ENCODE measurements around the gene SCNN1A. TPM values are rescaled to one million over a fixed set of nuclear protein-coding genes. Genes with fewer than 3 reads are reported as not detected.

SCNN1A gene
- total RNA-seq, 5 donors from 2014 or later (not counting 1 experiment from before 2014, with no cell fraction given), result 1.0 to 3.4 (median 2.6) TPM

DNA sequence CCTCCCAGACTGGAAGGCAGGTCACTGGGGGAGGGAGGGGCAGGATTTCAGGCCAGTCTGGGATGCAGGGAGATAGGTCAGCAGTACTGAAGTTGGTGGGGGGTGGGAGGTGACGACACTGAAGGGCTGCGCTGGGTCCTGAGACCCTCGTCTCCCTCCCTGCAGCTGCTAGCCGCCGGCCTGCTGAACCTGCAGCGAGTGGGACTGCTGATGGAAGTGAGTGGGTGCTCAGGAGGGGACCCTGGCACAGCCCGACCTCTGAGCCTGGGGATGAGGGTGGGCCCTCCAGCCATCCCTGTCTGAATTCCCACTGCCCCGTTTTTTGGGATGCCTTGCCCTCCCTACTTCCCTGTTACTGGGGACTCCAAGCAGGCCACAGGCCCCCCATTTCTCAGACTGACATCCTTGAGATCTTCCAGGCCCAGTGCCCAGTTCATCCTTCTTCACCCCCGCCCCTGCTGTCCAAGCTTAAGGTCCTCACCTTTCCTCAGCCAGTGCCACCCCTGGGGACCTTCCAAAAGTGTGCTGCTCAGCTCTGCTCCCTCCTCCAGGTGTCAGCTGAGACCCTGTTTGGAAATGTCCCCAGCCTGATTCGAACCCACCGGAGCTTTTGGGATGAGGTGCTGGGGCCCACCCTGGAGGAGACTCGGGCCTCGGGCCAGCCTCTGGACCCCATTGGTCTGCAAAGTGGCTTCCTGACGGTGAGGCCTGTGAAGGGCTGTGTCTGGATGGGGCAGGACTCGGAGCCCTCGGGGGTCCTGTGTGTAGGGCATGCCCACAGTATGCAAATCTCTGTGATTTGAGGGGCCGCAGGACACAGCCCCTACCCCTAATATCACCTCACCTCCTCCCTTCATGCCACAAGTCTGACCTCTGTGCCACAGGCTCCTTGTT is 59.4 kb downstream of the SCNN1A start:
- ATAC-seq (replicated peaks in 1 of 4), result no peak

DNA sequence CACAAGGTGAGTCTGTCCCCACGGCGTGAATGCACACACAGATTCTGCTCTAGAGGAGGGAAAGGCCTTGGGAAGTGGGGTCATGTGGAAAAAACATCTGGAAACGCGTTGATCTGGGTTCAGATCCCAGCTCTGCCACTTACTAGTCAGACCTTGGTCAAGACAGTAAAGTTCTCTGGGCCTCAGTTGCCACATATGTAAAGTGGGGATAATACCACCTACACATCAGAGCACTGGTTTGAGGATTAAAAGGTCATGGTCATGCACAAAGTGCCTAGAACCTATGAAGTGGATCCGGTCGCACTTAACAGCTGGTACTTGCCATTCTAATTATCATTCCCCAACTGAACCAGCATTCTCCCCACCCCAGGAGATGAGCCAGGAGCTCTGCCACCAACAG is 60.2 kb downstream of the SCNN1A start:
- ATAC-seq (replicated peaks in 1 of 4), result no peak
- Histone ChIP-seq H3K36me3 (ENCODE audit: control insufficient read depth in 2 of 2, extremely low read depth in 1 of 2, insufficient read depth in 1 of 2, low read length in 1 of 2) (no peaks in the 10 kb centered on the region), H3K27me3 (replicated peaks in 1 of 2; ENCODE audit: control insufficient read depth in 2 of 2, extremely low read depth in 1 of 2, insufficient read depth in 2 of 2, low read length in 1 of 2) (peaks cover 0 to 51% of the 10 kb centered on the region in 2 experiments), H3K27ac (ENCODE audit: low read length) (no peak overlapping the region), H3K4me3 (ENCODE audit: control insufficient read depth in 1 of 2, extremely low read depth in 1 of 2, low read length in 1 of 2) (no peak overlapping the region), H3K9me3 (no peaks in the 10 kb centered on the region), H3K4me1 (ENCODE audit: control insufficient read depth in 1 of 2, extremely low read depth in 1 of 2, insufficient read depth in 2 of 2, low read length in 2 of 2) (peaks cover 0 to 27% of the 10 kb centered on the region in 2 experiments)
- Mint-ChIP-seq H3K27ac (no peak overlapping the region), H3K9me3 (no peaks in the 10 kb centered on the region), H3K27me3 (peaks cover 0 to 5% of the 10 kb centered on the region in 2 donors), H3K36me3 (no peaks in the 10 kb centered on the region), H3K4me1 (peaks cover 13 to 21% (median 19%) of the 10 kb centered on the region in 3 donors), H3K4me3 (no peak overlapping the region)
- DNase-seq, result no peak
- ChIA-PET POLR2A (no interaction called here), CTCF (interaction anchor here in 1 of 2 donors (0.5 kb wide), 1 partner anchor 30 kb away, joined by 3 read pairs; no protein-coding TSS in a partner anchor)
- no CpG with 5 or more reads among the region's 6 CpGs for WGBS (ENCODE audit: insufficient coverage)

More for the DNA sequence above, 59.4 kb downstream of the SCNN1A start:
- Histone ChIP-seq H3K27ac (ENCODE audit: low read length) (no peak overlapping the region), H3K36me3 (ENCODE audit: control insufficient read depth in 2 of 2, extremely low read depth in 1 of 2, insufficient read depth in 1 of 2, low read length in 1 of 2) (no peaks in the 10 kb centered on the region), H3K27me3 (replicated peaks in 1 of 2; ENCODE audit: control insufficient read depth in 2 of 2, extremely low read depth in 1 of 2, insufficient read depth in 2 of 2, low read length in 1 of 2) (peaks cover 0 to 46% of the 10 kb centered on the region in 2 experiments), H3K9me3 (no peaks in the 10 kb centered on the region), H3K4me1 (ENCODE audit: control insufficient read depth in 1 of 2, extremely low read depth in 1 of 2, insufficient read depth in 2 of 2, low read length in 2 of 2) (peaks cover 0 to 21% of the 10 kb centered on the region in 2 experiments), H3K4me3 (ENCODE audit: control insufficient read depth in 1 of 2, extremely low read depth in 1 of 2, low read length in 1 of 2) (no peak overlapping the region)
- Mint-ChIP-seq H3K36me3 (no peaks in the 10 kb centered on the region), H3K9me3 (no peaks in the 10 kb centered on the region), H3K4me1 (peaks cover 16 to 21% (median 19%) of the 10 kb centered on the region in 3 donors), H3K27ac (no peak overlapping the region), H3K27me3 (peaks cover 0 to 5% of the 10 kb centered on the region in 2 donors), H3K4me3 (no peak overlapping the region)
- POLR2A ChIA-PET, result interaction anchor here in 1 of 2 donors (0.6 kb wide), 1 partner anchor 41 kb away, joined by 3 read pairs; no protein-coding TSS in a partner anchor
- no peak for DNase-seq
- CTCF ChIA-PET, result no interaction called here
- 91% methylated on average over 12 of the region's 17 CpGs for WGBS (ENCODE audit: insufficient coverage)

DNA sequence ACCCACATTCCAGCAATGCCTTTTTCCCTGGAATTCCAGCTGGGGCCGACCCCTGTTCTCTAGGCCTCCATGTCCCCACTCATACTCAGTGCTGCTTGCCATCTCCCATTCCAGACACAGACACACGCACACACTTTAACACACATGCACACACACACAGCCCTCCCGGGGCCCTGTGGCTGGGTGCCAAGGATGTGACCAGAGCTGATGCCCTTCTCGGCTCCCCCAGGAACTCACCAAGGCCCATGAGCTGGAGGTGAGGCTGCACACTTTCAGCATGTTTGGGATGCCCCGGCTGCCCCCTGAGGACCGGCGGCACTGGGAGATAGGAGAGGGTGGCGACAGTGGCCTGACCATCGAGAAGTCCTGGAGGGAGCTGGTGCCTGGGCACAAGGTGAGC is 60.6 kb downstream of the SCNN1A start:
- ChIA-PET POLR2A (interaction anchor here in 1 of 2 donors (0.7 kb wide), 1 partner anchor 1888 kb away, joined by 4 read pairs; no protein-coding TSS in a partner anchor), CTCF (interaction anchor here in 1 of 2 donors (0.5 kb wide), 1 partner anchor 30 kb away, joined by 3 read pairs; no protein-coding TSS in a partner anchor)
- Mint-ChIP-seq H3K36me3 (no peaks in the 10 kb centered on the region), H3K9me3 (no peaks in the 10 kb centered on the region), H3K4me3 (no peak overlapping the region), H3K27me3 (peaks cover 3 to 8% of the 10 kb centered on the region in 2 donors), H3K4me1 (peaks cover 13 to 18% (median 16%) of the 10 kb centered on the region in 3 donors), H3K27ac (no peak overlapping the region)
- no peaks in the 10 kb centered on the region for H3K9me3 ChIP-seq
- DNase-seq (no peak), ATAC-seq (replicated peaks in 1 of 4) (no peak)
- H3K27ac ChIP-seq (ENCODE audit: low read length), result no peak overlapping the region
- 94% methylated on average over 8 of the region's 9 CpGs for WGBS (ENCODE audit: insufficient coverage)
- H3K36me3 ChIP-seq (ENCODE audit: control insufficient read depth in 2 of 2, extremely low read depth in 1 of 2, insufficient read depth in 1 of 2, low read length in 1 of 2), result no peaks in the 10 kb centered on the region
- H3K4me1 ChIP-seq (ENCODE audit: control insufficient read depth in 1 of 2, extremely low read depth in 1 of 2, insufficient read depth in 2 of 2, low read length in 2 of 2), result peaks cover 0 to 30% of the 10 kb centered on the region in 2 experiments
- H3K4me3 ChIP-seq (ENCODE audit: control insufficient read depth in 1 of 2, extremely low read depth in 1 of 2, low read length in 1 of 2), result no peak overlapping the region
- H3K27me3 ChIP-seq (replicated peaks in 1 of 2; ENCODE audit: control insufficient read depth in 2 of 2, extremely low read depth in 1 of 2, insufficient read depth in 2 of 2, low read length in 1 of 2), result peaks cover 0 to 55% of the 10 kb centered on the region in 2 experiments

DNA sequence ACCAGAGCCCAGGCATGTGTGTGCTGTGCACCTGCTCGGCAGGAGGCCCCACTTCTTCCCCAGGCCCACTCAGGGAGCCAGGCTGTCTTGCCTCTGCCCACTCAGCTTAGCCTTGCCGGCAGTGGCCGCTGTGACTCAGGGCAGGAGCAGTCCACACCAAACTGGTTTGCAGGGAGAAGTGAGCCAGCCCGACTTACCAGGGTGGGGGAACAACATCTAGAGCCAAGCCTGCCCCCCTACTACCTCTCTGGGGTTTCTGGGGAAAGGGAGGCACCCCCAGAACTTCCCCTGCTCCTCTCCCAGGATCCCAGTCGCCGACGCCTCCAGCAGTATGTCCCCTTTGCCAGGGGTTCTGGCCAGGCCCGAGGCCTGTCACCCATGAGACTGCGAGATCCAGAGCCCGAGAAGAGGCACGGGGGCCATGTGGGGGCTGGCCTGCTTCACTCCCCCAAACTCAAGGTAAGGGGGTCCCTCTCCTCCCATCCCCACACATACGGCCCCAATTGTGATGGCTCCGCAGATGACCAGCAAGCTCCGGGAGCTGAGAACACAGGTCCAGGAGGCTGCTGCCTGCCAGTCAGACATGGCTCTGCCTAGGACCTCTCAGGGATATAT is 61.9 kb downstream of the SCNN1A start:
- H3K9me3 Mint-ChIP-seq, result no peaks in the 10 kb centered on the region
- no peak overlapping the region for H3K4me3 Mint-ChIP-seq
- H3K4me1 Mint-ChIP-seq, result peaks cover 9 to 10% (median 10%) of the 10 kb centered on the region in 3 donors
- peaks cover 0 to 55% of the 10 kb centered on the region in 2 experiments for H3K27me3 ChIP-seq (replicated peaks in 1 of 2; ENCODE audit: control insufficient read depth in 2 of 2, extremely low read depth in 1 of 2, insufficient read depth in 2 of 2, low read length in 1 of 2)
- no peaks in the 10 kb centered on the region for H3K9me3 ChIP-seq
- peaks cover 11 to 18% of the 10 kb centered on the region in 2 donors for H3K27me3 Mint-ChIP-seq
- ChIA-PET POLR2A (interaction anchor here in 1 of 2 donors (0.6 kb wide), 1 partner anchor 22 kb away, joined by 4 read pairs; no protein-coding TSS in a partner anchor), CTCF (interaction anchor here in 1 of 2 donors (1.0 kb wide), 1 partner anchor 8 kb away, joined by 4 read pairs; no protein-coding TSS in a partner anchor)
- DNase-seq, result no peak
- no peak overlapping the region for H3K4me3 ChIP-seq (ENCODE audit: control insufficient read depth in 1 of 2, extremely low read depth in 1 of 2, low read length in 1 of 2)
- no peak overlapping the region for H3K27ac Mint-ChIP-seq
- H3K4me1 ChIP-seq (ENCODE audit: control insufficient read depth in 1 of 2, extremely low read depth in 1 of 2, insufficient read depth in 2 of 2, low read length in 2 of 2), result peaks cover 0 to 23% of the 10 kb centered on the region in 2 experiments
- no peak overlapping the region for H3K27ac ChIP-seq (ENCODE audit: low read length)
- no peak for ATAC-seq (replicated peaks in 1 of 4)
- WGBS (ENCODE audit: insufficient coverage), result 94% methylated on average over 9 of the region's 14 CpGs
- no peaks in the 10 kb centered on the region for H3K36me3 Mint-ChIP-seq
- no peaks in the 10 kb centered on the region for H3K36me3 ChIP-seq (ENCODE audit: control insufficient read depth in 2 of 2, extremely low read depth in 1 of 2, insufficient read depth in 1 of 2, low read length in 1 of 2)

DNA sequence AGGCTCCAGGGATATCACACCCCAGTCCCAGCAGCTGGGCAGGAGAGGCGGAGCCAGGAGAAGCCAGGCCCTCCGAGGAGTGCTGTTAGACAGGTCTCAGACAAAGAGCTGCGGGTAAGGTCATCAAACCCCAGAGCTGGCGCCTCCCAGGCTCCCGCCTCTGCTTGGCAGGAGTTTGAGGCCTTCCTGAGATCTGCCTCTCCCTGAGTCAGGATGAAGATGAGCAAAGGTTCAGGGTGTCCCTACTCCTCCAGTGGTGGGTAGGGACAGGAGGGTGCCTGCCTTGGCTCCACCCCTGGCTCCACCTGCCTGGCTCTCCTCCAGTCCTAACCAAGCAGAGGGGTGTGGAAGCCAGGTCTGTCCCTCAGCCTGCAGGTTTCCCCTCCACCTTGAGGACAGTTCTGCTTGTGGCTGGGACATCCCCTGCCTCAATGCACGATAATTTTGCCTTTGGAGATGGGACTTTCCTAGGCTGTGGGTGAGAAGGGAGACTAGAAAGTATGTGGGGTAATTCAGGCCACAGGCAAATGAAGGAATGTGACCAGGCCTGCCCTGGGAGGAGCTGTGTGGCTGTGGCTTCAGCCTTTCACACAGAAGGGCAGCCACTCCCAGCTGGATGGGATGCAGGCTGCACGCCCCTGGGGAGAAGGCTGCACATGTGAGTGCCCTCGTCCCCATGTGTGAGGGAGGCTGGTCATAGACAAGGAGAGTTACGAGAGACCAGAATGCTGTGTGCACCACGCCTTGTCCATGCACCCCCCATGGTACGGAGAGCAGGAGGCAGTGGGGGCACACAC is 62.6 kb downstream of the SCNN1A start:
- DNase-seq (peak in 1 of 35 experiments; percentile 36), ATAC-seq (replicated peaks in 1 of 4) (peak in 1 of 4 experiments; percentile 61)
- no peaks in the 10 kb centered on the region for H3K36me3 Mint-ChIP-seq
- no peaks in the 10 kb centered on the region for H3K9me3 Mint-ChIP-seq
- H3K4me3 Mint-ChIP-seq, result no peak overlapping the region
- Histone ChIP-seq H3K36me3 (ENCODE audit: control insufficient read depth in 2 of 2, extremely low read depth in 1 of 2, insufficient read depth in 1 of 2, low read length in 1 of 2) (no peaks in the 10 kb centered on the region), H3K4me1 (ENCODE audit: control insufficient read depth in 1 of 2, extremely low read depth in 1 of 2, insufficient read depth in 2 of 2, low read length in 2 of 2) (peaks cover 0 to 16% of the 10 kb centered on the region in 2 experiments), H3K9me3 (no peaks in the 10 kb centered on the region), H3K27me3 (replicated peaks in 1 of 2; ENCODE audit: control insufficient read depth in 2 of 2, extremely low read depth in 1 of 2, insufficient read depth in 2 of 2, low read length in 1 of 2) (peaks cover 0 to 59% of the 10 kb centered on the region in 2 experiments), H3K27ac (ENCODE audit: low read length) (no peak overlapping the region), H3K4me3 (ENCODE audit: control insufficient read depth in 1 of 2, extremely low read depth in 1 of 2, low read length in 1 of 2) (no peak overlapping the region)
- H3K27me3 Mint-ChIP-seq, result peaks cover 13 to 21% of the 10 kb centered on the region in 2 donors
- H3K27ac Mint-ChIP-seq, result no peak overlapping the region
- ChIA-PET POLR2A (no interaction called here), CTCF (no interaction called here)
- H3K4me1 Mint-ChIP-seq, result peaks cover 2 to 3% (median 3%) of the 10 kb centered on the region in 3 donors
- WGBS (ENCODE audit: insufficient coverage), result 82% methylated on average over 8 of the region's 11 CpGs
